ENCODE results near the gene DNASE2.

DNASE2 gene

GRCh38 chr19:12886651-12886968 lies 5.4 kb upstream of the DNASE2 start:
- no peak for DNase-seq (ENCODE audit: low read depth)

GRCh38 chr19:12885749-12886650 lies 4.8 kb upstream of the DNASE2 start:
- DNase-seq (ENCODE audit: low read depth), result no peak

- DNase-seq (ENCODE audit: low read depth), result no peak
Observed at GRCh38 chr19:12884926-12885748, 3.9 kb upstream of the DNASE2 start.

- DNase-seq (ENCODE audit: low read depth), result no peak
Observed at GRCh38 chr19:12884627-12884925, 3.3 kb upstream of the DNASE2 start.

- no peak for DNase-seq (ENCODE audit: low read depth)
Observed at GRCh38 chr19:12884202-12884601, 3.0 kb upstream of the DNASE2 start.

GRCh38 chr19:12882589-12882988 lies 1.3 kb upstream of the DNASE2 start:
- no peak for DNase-seq (ENCODE audit: low read depth)

GRCh38 chr19:12880551-12881171 lies 588 bp downstream of the DNASE2 start:
- no peak for DNase-seq (ENCODE audit: low read depth)

GRCh38 chr19:12875086-12875485 lies 6.2 kb downstream of the DNASE2 start:
- no peak for DNase-seq (ENCODE audit: low read depth)

GRCh38 chr19:12873891-12874745 lies 7.1 kb downstream of the DNASE2 start:
- no peak for DNase-seq (ENCODE audit: low read depth)

GRCh38 chr19:12872941-12873890 lies 8.0 kb downstream of the DNASE2 start:
- DNase-seq (ENCODE audit: low read depth), result no peak

GRCh38 chr19:12872255-12872654 lies 9.0 kb downstream of the DNASE2 start:
- no peak for DNase-seq (ENCODE audit: low read depth)

- no peak for DNase-seq (ENCODE audit: low read depth)
Observed at GRCh38 chr19:12871681-12872080, 9.6 kb downstream of the DNASE2 start.

GRCh38 chr19:12868540-12869112 lies 12.6 kb downstream of the DNASE2 start:
- DNase-seq (ENCODE audit: low read depth), result no peak

GRCh38 chr19:12867120-12868099 lies 13.8 kb downstream of the DNASE2 start:
- DNase-seq (ENCODE audit: low read depth), result no peak

GRCh38 chr19:12866416-12867119 lies 14.7 kb downstream of the DNASE2 start:
- no peak for DNase-seq (ENCODE audit: low read depth)

- no peak for DNase-seq (ENCODE audit: low read depth)
Observed at GRCh38 chr19:12865746-12866415, 15.4 kb downstream of the DNASE2 start.

GRCh38 chr19:12864721-12865715 lies 16.2 kb downstream of the DNASE2 start:
- DNase-seq (ENCODE audit: low read depth), result no peak
